HG03025 (cell line): Measurements from ENCODE around the gene ZDHHC11B.
"Not testable (repeated sequence)": the region's sequence is repeated elsewhere in the genome, so short reads cannot be mapped to it uniquely, and the experiment has no call there.

Experiments used
- ATAC-seq: cut with Tn5 transposase; IDR thresholded peaks from one replicate; pipeline ENCODE4 v1.9.1; 2021; ENCODE audit warnings: mild to moderate bottlenecking, moderate library complexity; ENCODE audit not compliant: unreplicated experiment, low FRiP score

The ZDHHC11B gene

DNA sequence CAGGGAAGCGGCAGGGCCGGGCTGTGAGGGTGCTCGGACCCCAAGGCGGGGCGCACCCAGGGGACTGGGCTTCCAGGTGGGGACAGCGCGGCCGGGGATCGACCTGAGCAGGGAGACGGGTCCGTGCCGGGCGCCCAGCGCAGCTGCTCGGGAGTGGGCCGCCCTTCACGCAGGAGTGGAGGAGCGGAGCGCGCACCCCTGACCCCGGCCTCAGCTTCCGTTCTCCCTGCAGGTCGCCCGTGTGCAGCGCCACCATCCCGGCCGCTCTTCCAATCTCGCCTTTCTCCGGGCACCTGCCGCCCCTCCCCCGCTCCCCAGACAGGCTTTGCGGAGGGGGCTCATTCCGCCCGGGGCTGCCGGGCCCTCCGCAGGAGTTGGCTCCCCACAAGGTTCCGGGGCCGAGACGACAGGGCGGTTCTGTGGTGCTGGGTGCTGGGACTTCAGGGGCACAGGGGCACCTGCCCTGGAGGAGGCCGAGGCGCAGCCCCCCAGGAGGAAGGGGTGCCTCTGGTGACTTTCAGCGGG is 714 bp upstream of the ZDHHC11B start:
- peak; percentile 11 for ATAC-seq

DNA sequence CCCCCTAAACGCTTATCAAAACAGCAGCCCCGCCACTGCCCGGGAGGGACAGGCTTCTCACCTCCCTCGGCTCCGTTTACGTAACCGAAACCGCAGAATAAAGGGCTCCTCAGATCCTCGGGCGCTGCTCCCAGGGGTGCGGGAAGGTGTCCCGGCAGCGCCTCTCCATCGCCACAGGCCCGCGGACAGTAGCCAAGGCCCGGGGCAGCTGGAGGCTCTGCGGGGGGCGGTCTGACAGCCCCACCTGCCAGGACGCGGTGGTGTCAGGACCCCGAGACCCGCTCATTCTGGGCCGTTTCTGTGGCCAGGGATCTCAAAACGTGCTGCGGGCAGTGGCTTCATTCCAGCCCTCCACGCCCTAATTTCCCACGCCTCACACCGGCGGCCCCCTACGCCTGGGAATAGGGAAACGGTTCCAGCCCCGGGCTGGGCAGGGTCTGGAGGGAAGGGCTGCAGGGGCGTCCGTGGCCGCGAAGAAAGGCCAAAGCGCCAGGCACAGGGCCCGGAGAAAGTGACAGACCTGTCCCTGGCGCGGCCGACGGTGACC is 575 bp downstream of the ZDHHC11B start:
- not testable (repeated sequence) for ATAC-seq

DNA sequence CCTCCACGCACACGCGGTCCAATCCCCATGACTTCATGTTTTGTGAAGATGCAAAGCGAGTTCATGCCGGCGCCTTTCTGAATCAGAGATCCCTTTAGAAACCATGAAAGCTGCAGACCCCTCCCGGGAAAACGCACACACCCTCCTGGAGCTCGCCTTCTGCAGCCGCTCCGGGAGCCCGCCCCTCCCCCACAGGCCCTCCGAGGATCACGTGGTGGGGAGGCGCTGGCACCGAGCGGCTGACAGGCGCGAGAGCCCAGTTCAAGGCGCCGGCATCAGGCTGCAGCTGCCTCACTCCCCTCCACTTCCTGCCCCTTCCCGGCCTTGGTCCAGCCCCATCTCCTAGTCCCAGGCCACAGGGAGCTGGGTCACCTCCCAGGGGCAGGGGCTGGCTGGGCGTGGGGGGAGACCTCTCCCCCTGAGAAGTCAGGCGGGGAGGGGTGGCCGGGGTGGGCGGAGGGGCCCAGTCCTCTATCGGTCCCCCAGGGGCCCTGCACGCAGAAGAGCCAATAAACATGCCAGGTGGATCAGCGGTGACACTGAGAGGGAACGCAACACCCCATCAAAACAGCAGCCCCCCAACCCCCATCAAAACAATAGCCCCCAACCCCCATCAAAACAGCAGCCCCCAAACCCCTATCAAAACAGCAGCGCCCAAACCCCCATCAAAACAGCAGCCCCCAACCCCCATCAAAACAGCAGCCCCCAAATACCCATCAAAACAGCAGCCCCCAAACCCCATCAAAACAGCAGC is 1.3 kb downstream of the ZDHHC11B start:
- ATAC-seq: not testable (repeated sequence)

DNA sequence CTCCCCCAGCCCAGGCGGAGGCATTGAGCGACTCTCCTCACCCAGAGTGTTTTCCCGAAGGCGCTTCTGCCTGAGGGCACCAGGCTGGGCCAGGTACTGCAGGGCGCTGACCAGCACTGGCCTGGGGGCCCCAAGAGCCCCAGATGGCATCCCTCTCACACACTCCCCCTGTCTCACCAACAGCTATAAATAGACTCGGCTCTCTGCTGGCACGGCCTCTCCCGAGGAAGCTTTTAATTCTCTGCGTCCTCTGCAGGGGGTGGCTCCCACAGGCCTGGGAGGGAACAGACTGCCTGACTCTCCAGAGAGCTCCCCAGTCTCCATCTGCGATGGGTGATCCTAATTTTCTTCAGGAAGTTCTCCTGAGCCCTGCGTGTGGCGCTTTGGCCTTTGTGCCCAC is 2.2 kb downstream of the ZDHHC11B start:
- ATAC-seq: not testable (repeated sequence)

DNA sequence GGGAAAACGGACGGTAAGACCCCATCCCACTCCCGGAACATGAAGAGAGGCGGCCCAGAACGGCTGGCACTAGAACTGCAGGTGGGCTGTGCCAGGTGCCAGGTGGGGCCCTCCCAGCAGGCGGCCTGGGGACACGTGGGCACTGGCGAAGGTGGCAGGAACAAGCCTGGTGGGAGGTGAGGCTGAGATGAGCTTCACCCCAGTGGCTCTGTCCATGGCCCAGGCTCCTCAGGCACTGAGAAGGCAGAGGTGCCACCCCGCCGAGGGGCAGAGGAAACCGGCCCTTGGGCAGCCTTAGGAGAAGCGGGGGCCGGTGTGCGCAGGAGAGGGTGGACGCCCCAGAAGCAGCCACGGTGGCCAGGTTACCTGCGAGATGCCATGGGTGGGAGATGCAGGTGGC is 4.0 kb downstream of the ZDHHC11B start:
- ATAC-seq: not testable (repeated sequence)

DNA sequence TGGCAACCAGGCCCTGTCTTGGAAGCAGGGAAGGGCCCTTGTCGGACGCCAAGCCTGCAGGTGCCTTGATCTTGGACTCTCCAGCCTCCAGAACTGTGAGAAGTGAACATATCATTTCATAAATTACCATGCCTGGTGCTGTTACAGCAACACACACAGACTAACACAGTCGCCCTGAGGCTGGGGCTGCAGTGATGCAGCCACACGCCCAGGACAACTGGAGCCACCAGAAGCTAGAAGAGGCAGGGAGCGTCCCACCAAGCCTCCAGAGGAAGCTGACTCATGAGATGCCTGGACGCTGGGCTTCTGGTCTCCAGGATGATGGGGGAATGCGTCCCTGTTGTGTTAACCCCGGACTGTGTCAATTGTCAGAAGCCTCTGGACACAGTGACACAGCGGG is 5.6 kb downstream of the ZDHHC11B start:
- not testable (repeated sequence) for ATAC-seq

DNA sequence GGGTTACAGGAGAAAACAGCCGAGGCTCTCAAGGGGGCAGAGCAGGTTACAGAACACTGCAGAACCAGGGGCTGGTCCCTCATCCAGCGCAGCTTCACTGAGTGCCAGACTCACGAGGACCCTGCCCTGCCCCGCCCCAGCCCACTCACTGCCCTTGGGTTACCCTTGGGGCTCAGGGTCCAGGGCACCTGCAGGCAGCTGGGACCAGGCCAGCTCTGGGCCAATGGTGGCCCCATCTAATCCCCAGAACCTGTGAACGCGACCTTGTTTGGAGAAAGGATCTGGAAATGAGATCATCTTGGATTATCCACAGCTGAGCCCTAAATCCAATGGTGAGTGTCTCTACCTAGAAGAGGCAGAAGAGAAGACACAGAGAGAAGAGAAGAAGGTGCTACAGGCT is 6.1 kb downstream of the ZDHHC11B start:
- not testable (repeated sequence) for ATAC-seq

DNA sequence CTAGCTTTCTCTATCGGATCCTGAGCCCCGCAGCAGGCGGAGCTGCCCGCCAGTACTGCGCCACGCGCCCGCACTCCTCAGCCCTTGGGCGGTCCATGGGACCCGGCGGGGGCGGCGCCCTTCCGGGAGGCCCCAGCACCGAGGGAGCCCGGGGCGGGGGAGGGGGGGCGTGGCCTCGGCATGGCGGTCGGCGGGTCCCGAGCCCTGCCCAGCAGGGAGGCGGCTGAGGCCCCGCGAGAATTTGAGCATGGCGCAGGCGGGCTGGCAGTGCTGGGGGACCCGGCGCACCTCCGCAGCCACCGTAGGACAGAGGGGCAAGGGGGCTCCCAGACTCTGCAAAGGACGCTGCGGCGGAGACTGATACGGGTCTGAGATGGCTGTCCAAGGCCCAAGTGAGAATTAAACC is 6.8 kb downstream of the ZDHHC11B start:
- no peak for ATAC-seq

DNA sequence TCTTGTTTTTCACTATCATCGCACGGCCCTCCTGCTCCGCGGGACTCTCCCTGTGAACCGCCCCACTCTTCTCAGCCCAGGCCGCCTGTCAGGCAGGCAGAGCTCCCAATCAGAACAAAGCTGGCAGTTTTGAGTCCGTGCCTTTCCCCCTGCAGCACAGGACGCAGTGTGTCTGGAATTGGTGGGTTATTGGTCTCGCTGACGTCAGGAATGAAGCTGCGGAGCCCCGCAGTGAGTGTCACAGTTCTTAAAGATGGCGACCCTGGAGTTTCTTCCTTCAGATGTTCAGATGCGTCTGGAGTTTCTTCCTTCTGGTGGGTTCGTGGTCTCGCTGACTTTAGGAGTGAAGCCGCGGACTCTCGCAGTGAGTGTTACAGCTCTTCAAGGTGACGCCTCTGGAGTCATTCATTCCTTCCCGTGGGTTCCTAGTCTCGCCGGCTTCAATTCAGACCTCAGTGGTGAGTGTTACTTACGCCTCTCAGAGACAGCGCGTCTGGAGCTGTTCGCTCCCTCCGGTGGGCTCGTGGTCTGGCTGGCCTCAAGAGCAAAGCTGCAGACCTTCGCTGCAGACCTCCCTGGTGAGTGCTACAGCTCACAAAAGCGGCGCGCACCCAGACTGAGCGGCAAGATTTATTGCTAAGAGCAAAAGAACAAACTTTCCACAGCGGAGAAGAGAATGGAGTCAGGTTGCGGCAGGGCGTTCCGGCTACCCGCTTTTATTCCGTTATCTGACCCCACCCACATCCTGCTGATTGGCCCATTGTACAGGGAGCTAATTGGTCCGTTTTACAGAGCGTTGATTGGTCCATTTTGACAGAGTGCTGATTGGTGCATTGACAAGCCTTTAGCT is 7.4 kb downstream of the ZDHHC11B start:
- ATAC-seq: no peak

DNA sequence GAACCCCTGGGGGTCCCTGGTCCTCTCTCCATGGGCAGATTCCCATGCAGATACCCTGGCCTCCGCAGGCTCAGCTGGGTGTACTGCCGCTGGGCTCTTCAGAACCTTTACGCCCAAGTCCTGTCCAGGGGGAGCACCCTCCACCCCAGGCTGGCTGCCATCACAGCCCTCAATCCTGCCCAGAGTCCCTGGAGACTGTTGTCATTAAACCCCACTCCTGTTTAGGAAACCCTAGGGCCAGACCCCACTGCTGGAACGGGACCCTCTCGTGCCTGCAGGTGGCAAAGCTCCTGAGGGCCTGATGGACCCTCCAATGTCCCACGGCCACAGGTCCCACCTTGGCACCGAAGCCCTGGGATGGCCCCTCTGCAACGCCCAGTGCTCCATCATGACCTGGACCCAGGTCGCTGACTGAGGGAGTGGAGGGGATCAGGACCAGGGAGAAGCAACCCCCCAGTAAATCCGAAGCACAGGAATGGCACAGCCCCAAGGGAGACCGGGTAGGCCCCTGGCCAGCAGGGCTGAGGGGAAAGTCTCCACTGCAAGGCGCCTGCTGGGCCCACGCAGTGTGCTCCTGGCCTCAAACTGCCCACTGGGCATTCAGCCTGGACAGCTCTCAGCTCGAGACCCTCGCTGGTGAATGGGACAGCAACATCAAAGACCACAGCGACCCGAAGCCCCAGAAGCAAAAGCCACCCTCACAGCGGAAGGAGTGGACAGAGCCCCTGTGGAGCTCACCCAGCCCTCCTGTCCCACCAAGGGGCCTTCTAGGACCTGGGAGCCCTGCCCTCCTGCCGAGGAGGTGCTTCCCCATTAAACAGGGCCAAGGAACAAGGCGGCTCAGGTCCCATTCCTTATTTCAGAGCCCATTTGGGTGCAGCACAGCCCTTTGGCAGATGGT is 8.3 kb downstream of the ZDHHC11B start:
- ATAC-seq: no peak

DNA sequence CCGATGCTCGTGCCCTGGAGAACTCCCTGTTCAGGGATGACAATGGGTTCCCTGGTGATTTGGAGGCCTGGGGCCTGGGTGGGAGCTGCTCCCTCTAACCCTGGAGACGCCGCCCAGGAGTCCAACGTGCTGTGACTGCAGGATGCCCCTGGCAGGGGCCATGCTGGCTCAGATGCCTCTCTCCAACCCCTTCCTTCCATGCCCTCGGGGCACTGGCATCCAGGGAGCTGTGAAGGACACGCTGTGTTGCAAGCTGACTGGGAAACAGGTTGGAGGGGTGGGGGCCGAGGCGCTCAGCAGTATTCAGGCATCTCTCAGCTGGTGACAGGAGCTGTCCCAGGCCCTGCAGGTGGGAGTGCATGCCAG is 9.0 kb downstream of the ZDHHC11B start:
- ATAC-seq: not testable (repeated sequence)

DNA sequence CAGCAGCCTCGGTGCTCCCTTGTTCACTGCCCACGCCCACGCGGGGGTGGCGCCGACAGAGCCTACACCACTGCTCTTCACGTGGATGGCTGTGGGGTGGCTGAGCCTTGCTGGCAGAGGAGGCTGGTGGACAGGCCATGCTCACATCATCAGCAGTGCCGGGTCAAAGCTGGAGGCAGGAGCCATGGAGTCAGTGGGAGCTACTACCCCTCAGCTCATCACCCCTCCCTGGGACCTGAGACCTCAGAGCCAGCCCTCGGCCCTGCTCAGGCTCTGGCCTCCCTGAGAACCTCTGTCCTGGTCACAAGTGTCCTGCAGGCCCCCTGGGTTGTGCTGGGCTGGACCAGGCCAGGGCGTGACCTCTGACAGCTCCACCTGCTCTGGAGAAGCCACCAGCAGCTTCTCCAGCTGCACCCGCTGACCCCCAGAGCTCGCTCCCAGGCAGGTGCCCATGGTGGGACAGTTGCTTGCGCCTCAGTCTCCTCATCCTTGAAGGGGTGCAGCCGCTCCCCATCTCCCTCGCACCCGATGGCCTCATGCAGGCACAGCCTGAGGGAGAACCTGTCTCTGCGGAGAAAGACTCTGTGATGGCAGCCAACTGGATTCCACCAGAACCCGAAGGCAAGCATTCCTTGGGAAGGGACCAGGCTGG is 9.5 kb downstream of the ZDHHC11B start:
- ATAC-seq: not testable (repeated sequence)

DNA sequence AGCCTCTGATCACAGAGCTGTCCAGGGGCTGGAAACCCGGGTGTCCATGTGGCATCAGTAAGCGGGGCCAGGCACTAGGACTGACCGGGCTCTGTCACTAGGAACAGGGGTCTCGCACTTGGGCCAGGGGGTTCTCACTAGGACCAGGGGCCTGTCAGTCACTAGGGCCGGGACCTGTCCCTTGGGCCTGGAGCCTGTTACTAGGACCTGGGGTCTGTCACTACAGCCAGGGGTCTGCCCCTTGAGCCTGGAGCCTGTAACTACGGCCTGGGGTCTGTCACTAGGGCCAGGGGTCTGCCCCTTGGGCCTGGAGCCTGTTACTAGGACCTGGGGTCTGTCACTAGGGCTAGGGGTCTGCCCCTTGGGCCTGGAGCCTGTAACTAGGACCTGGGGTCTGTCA is 10.2 kb downstream of the ZDHHC11B start:
- ATAC-seq: not testable (repeated sequence)

DNA sequence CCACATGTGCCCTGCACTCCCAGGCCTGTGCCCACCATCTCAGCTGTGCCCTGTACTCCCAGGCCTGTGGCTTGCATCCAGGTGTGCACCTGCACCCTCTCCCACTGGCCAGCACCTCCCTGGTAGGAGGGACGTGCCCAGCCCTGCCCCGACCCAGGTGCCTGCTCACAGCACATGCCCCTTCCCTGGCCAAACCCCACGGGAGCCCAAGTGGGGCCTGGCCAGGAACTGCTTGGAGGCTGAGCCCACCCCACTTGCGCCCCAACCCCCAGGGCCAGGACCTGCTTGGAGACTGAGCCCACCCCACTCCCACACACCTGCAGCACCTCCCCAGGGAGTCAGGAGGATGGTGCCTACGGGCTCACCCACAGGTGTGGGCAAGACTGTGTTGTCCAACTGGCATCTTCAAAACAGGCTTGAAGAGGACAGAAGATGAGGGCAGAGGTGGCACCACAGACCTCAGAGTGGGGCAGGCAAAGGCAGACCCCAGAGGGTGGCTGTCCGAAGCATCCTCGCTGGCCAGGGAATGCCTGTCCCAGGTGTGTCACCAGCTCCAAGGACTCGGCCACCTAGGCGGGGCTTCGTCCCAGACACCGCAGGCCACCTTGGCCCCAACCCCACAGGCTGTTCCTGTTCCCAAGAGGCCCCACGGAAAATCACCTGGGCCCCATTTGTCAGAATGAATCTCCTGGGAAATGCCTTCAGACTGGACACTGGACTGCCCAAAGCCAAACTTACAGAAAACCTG is 10.8 kb downstream of the ZDHHC11B start:
- no peak for ATAC-seq

DNA sequence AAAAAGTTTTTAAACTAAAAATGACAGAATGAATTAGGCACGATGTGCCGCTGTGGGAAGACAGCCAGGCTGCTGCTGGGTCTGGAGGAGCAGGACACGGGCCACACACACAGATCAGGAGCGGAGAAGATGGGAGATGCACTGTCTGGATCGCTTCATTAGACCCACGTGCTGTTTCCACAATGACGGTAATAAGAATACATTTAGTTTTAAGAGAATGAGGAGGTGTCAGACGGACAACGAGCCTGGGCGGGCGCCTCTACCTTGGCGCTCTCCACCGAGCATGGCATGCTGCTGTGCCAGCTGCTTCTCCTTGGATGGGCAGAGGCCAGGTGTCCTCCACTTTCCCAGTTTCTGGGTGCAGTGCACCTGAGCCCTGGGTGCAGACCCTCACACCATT is 11.6 kb downstream of the ZDHHC11B start:
- not testable (repeated sequence) for ATAC-seq

DNA sequence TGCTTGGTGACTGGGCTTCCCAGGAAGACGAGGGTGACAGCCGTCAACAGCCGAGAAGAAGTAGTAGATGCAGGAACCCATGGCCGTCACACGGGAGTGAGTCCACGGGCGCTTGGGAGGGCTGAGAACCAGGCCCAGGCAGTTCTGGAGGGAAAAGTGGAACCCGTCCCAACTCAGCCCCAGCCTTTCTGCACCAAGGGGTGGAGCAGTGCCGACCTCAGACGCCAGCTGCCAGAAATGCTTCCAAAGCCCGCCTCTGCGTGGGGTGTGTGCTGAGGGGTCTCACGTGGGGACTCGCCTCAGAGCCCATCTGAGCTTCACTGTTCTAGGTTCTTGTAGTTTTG is 12.0 kb downstream of the ZDHHC11B start:
- ATAC-seq: not testable (repeated sequence)

DNA sequence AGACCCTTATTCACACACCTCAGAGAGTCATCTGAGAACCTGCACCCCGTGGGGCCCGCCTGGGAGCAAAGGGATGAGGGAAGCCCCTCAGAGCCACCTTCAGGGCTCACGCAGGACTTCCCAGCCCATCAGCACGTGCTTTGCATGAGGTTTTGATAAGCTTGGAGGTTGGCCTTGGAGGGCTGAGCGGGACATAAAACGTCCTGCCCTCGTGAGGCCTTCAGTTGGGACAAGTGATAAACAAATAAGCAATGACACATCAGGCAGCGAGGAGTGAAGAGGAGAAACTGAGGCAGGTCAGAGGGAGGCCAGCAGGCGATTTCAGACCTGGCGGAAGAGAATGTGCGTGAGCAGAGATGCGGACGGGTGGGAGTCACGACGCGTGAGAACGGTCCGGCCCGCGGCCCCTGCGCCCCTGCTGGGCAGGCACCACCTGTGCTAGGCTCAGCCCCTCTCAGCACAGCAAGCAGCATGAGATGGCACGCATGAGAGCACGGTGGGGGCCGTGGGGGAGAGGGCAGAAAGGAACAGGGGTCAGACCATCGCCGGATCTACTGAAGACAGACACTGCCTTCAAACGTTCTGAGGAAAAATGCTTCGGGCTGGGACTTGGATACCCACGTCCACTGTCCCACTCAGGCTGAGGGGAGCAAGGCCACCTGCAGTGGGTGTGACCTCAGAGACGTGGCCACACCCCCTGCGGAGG is 12.5 kb downstream of the ZDHHC11B start:
- not testable (repeated sequence) for ATAC-seq

DNA sequence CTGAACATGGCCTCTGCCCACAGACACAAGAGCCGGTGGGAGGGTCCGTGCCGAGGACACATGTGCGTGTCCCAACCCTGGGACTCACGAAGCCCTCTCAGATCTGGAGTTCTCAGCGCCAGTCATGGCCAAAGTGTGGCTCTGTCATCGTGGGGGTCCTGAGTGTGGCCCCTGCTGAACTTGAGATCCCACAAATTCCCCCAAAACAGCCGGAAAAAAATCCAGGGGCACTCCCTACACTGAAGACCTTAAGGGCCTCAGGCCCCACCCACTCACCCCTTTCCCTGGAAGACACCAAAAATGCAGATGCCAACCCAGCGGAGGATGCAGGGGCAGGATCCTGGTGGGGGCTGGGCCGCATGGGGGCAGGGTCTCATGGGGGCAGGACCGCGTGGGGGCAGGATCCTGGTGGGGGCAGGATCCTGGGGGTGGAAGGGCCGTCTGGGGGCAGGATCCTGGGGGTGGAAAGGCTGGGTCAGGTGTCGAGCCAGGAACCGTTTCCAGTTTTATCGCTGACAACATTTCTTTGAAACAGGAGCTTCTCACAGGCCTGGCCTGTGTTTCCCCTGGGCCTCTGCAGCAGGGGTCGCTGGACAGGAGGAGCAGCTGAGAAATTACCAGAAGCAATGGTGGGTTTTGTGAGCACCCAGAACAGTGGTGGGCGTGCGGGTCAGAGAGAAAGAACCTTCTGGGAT is 13.3 kb downstream of the ZDHHC11B start:
- not testable (repeated sequence) for ATAC-seq
